HL-60 (cell line): ENCODE data around the gene ANKRD50.

Source experiments
- DNase-seq, 2 experiments: peaks; one replicate each; pipeline ENCODE4 v3.0.0-alpha.2; 2010 to 2020; ENCODE audit warnings: low read depth in 1 of 2, low spot score in 1 of 2
- H3K27ac ChIP-seq: fragments of 250-450 bp; sonication (Bioruptor Pico); replicated peaks from 2 replicates; pipeline ENCODE4 v1.5.1; 2020; ENCODE audit warnings: mild to moderate bottlenecking, moderate library complexity
- H3K27me3 ChIP-seq: fragments of 250-450 bp; sonication (Bioruptor Pico); 2 replicates; pipeline ENCODE4 v1.5.1; 2021; ENCODE audit warnings: mild to moderate bottlenecking, moderate library complexity; ENCODE audit not compliant: insufficient read depth, poor library complexity, severe bottlenecking
- H3K4me3 ChIP-seq: replicated peaks from 2 replicates; pipeline ENCODE4 v1.5.1; 2011; ENCODE audit warnings: mild to moderate bottlenecking, control low read depth, low read length; ENCODE audit not compliant: insufficient read depth
- GABPA ChIP-seq: IDR thresholded peaks from 2 replicates; pipeline ENCODE4 v1.6.1; 2012; ENCODE audit warnings: low read depth
- POLR2AphosphoS5 ChIP-seq: IDR thresholded peaks from 2 replicates; pipeline ENCODE4 v1.6.1; 2012; ENCODE audit warnings: low read depth
- REST ChIP-seq: IDR thresholded peaks from 2 replicates; pipeline ENCODE4 v1.6.1; 2012; ENCODE audit warnings: low read depth; ENCODE audit not compliant: insufficient replicate concordance
- SPI1 ChIP-seq: IDR thresholded peaks from 2 replicates; pipeline ENCODE4 v1.6.1; 2012; ENCODE audit warnings: low read depth, mild to moderate bottlenecking, borderline replicate concordance
- TF ChIP-seq, protein P1 (sequence below): IDR thresholded peaks from one replicate; pipeline ENCODE4 v1.5.1; 2011; ENCODE audit warnings: low read length, control low read depth, inconsistent platforms; ENCODE audit not compliant: insufficient read depth

The ANKRD50 gene

GRCh38 chr4:124644621-124645020 is 67.9 kb downstream of the ANKRD50 start:
- H3K27ac ChIP-seq: no peak overlapping the region
- DNase-seq: no peak
- no peak for TF ChIP-seq SPI1
- TF ChIP-seq, protein P1, sequence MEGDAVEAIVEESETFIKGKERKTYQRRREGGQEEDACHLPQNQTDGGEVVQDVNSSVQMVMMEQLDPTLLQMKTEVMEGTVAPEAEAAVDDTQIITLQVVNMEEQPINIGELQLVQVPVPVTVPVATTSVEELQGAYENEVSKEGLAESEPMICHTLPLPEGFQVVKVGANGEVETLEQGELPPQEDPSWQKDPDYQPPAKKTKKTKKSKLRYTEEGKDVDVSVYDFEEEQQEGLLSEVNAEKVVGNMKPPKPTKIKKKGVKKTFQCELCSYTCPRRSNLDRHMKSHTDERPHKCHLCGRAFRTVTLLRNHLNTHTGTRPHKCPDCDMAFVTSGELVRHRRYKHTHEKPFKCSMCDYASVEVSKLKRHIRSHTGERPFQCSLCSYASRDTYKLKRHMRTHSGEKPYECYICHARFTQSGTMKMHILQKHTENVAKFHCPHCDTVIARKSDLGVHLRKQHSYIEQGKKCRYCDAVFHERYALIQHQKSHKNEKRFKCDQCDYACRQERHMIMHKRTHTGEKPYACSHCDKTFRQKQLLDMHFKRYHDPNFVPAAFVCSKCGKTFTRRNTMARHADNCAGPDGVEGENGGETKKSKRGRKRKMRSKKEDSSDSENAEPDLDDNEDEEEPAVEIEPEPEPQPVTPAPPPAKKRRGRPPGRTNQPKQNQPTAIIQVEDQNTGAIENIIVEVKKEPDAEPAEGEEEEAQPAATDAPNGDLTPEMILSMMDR: no peak
- TF ChIP-seq POLR2AphosphoS5: no peak
- no peak for TF ChIP-seq GABPA
- no peak for TF ChIP-seq REST
- H3K4me3 ChIP-seq: no peak overlapping the region
- H3K27me3 ChIP-seq: no peaks in the 10 kb centered on the region

- Histone ChIP-seq H3K27ac (no peak overlapping the region), H3K27me3 (no peaks in the 10 kb centered on the region), H3K4me3 (no peak overlapping the region)
- DNase-seq: no peak
- TF ChIP-seq, protein P1: no peak
- TF ChIP-seq REST: no peak
- no peak for TF ChIP-seq GABPA
- no peak for TF ChIP-seq SPI1
- TF ChIP-seq POLR2AphosphoS5: no peak
These were observed 69.7 kb downstream of the ANKRD50 start for GRCh38 chr4:124642846-124643245.

GRCh38 chr4:124641715-124642381 is 70.7 kb downstream of the ANKRD50 start:
- no peak for TF ChIP-seq POLR2AphosphoS5
- TF ChIP-seq GABPA: no peak
- TF ChIP-seq REST: no peak
- TF ChIP-seq, protein P1: no peak
- TF ChIP-seq SPI1: no peak
- peak in 1 of 2 experiments; percentile 8 for DNase-seq
- H3K27ac ChIP-seq: no peak overlapping the region
- no peak overlapping the region for H3K4me3 ChIP-seq
- no peaks in the 10 kb centered on the region for H3K27me3 ChIP-seq
